OCI-LY7 (cell line): ENCODE measurements around the gene STAMBP. TPM values are rescaled to one million over a fixed set of nuclear protein-coding genes. Genes with fewer than 3 reads are reported as not detected.

Source experiments
- BruUV-seq: library from RNA; stranded (reverse); fragments of 400-500 nt; replicated peaks from 2 replicates; lab custom pipeline; 2021; lab: Mats Ljungman, UMichigan
- CTCF ChIA-PET: fragments of 300-600 bp; sonication (Branson Sonifier 250); formaldehyde crosslinking; loops from one replicate; lab custom pipeline; 2022; ENCODE audit warnings: antibody characterized with exemption; ENCODE audit not compliant: unreplicated experiment; lab: Charles Lee
- POLR2A ChIA-PET: fragments of 300-600 bp; sonication (Branson Sonifier 250); formaldehyde crosslinking; loops from one replicate; lab custom pipeline; 2022; ENCODE audit warnings: antibody characterized with exemption; lab: Charles Lee
- DNase-seq: peaks from one replicate; pipeline ENCODE4 v3.0.0-alpha.2; 2015; ENCODE audit warnings: low spot score
- H2AFZ ChIP-seq: fragments of 200-600 bp; sonication (generic), shearing (Covaris generic); 2 replicates; pipeline ENCODE4 v1.6.1; 2014; ENCODE audit warnings: mild to moderate bottlenecking, antibody characterized with exemption, low read length, moderate library complexity
- H3K27ac ChIP-seq: fragments of 200-600 bp; sonication (generic); 2 replicates; pipeline ENCODE4 v1.5.1; 2014; ENCODE audit warnings: mixed run types, low read depth, mild to moderate bottlenecking, moderate library complexity, low read length, inconsistent platforms; ENCODE audit not compliant: poor library complexity, severe bottlenecking
- H3K36me3 ChIP-seq: fragments of 200-600 bp; sonication (generic); 2 replicates; pipeline ENCODE4 v1.6.1; 2014; ENCODE audit warnings: mild to moderate bottlenecking, antibody characterized with exemption, low read length, moderate library complexity, mixed read lengths; ENCODE audit not compliant: insufficient read depth
- H3K4me1 ChIP-seq: fragments of 200-600 bp; sonication (generic); 2 replicates; pipeline ENCODE4 v1.5.1; 2014; ENCODE audit warnings: mild to moderate bottlenecking, low read length; ENCODE audit not compliant: insufficient read depth, poor library complexity, severe bottlenecking
- H3K4me2 ChIP-seq: fragments of 200-600 bp; sonication (generic); 2 replicates; pipeline ENCODE4 v1.6.1; 2014; ENCODE audit warnings: mild to moderate bottlenecking, low read length
- H3K4me3 ChIP-seq: fragments of 200-600 bp; sonication (generic); 2 replicates; pipeline ENCODE4 v1.5.1; 2014; ENCODE audit warnings: mild to moderate bottlenecking, low read depth, low read length; ENCODE audit not compliant: poor library complexity, severe bottlenecking
- H3K79me2 ChIP-seq: fragments of 200-600 bp; sonication (generic); 2 replicates; pipeline ENCODE4 v1.6.1; 2016; ENCODE audit warnings: low read depth, mild to moderate bottlenecking, low read length, moderate library complexity, mixed read lengths; ENCODE audit not compliant: insufficient read depth
- H3K9me2 ChIP-seq: fragments of 200-600 bp; sonication (generic); 2 replicates; pipeline ENCODE4 v1.6.1; 2016; ENCODE audit warnings: mild to moderate bottlenecking, low read length, mixed read lengths; ENCODE audit not compliant: insufficient read depth
- H3K9me3 ChIP-seq: fragments of 200-600 bp; sonication (generic); 2 replicates; pipeline ENCODE4 v1.6.1; 2014; ENCODE audit warnings: mild to moderate bottlenecking, mixed run types, low read length, mixed read lengths
- H4K20me1 ChIP-seq: fragments of 200-600 bp; sonication (generic); 2 replicates; pipeline ENCODE4 v1.6.1; 2014; ENCODE audit warnings: mild to moderate bottlenecking, antibody characterized with exemption, low read length, moderate library complexity, mixed read lengths; ENCODE audit not compliant: insufficient read depth
- EZH2phosphoT487 ChIP-seq: fragments of 200-600 bp; sonication (generic); IDR thresholded peaks from 2 replicates; pipeline ENCODE4 v1.6.1; 2018; ENCODE audit warnings: low read depth, borderline replicate concordance, mild to moderate bottlenecking, mixed run types, antibody characterized with exemption, low read length, moderate library complexity, mixed read lengths
- intact Hi-C: fragments of 100-400 bp; cut with micrococcal nuclease; formaldehyde crosslinking; loops from one replicate; pipeline ENCODE4 v1.10.0; 2022; ENCODE audit not compliant: unreplicated experiment
- total RNA-seq, 2 experiments: library from RNA; depleted of rRNA in 1 of 2; stranded (reverse); fragments of >200 nt in 1 of 2; shearing (Covaris generic) in 1 of 2; gene quantifications; 2 replicates each; pipeline ENCODE4 v1.2.3, GENCODE V29; 2014 to 2022
- TF ChIP-seq, protein P1 (sequence below): fragments of 200-600 bp; sonication (generic); conservative IDR thresholded peaks from 2 replicates; pipeline ENCODE4 v1.5.1; 2014; ENCODE audit warnings: mild to moderate bottlenecking, antibody characterized with exemption, low read length, moderate library complexity, mixed read lengths

The STAMBP gene
- total RNA-seq, 2 experiments from 2014 or later: 27.2 to 43.7 TPM

DNA sequence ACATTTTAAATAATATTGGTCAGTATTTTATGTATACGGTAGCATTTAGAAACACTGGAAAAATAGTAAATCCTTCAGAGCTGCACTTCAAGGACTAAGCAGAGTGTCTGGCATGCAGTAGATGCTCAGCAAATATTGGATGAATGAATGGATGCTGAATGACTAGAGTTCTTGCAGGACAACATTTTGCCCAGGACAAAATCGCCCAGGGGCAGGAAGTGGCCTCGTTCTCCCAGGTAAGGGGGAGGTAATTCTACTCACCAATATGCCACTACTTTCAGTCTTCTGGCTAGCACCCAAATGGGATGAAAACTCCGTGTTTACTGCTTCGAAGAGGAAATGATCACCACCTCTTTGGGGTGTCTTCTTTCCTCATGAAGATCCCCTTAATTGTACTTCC is 93.9 kb downstream of the STAMBP start:
- Histone ChIP-seq H4K20me1 (no peaks in the 10 kb centered on the region), H3K9me2 (no peaks in the 10 kb centered on the region), H2AFZ (no peak overlapping the region), H3K79me2 (peaks cover 8% of the 10 kb centered on the region), H3K4me1 (peaks cover 21% of the 10 kb centered on the region), H3K36me3 (no peaks in the 10 kb centered on the region), H3K9me3 (peaks cover 10% of the 10 kb centered on the region; the same call in 1 of the 2 replicates), H3K4me2 (no peak overlapping the region), H3K4me3 (no peak overlapping the region), H3K27ac (no peak overlapping the region)
- ChIA-PET CTCF (interaction anchor here (0.6 kb wide), 1 partner anchor 33 kb away, joined by 3 read pairs; no protein-coding TSS in a partner anchor), POLR2A (interaction anchor here (0.7 kb wide), 1 partner anchor 652 kb away, joined by 3 read pairs; no protein-coding TSS in a partner anchor)
- no TSS peak for BruUV-seq
- intact Hi-C loops: no loop called here
- DNase-seq: no peak
- TF ChIP-seq, protein P1, sequence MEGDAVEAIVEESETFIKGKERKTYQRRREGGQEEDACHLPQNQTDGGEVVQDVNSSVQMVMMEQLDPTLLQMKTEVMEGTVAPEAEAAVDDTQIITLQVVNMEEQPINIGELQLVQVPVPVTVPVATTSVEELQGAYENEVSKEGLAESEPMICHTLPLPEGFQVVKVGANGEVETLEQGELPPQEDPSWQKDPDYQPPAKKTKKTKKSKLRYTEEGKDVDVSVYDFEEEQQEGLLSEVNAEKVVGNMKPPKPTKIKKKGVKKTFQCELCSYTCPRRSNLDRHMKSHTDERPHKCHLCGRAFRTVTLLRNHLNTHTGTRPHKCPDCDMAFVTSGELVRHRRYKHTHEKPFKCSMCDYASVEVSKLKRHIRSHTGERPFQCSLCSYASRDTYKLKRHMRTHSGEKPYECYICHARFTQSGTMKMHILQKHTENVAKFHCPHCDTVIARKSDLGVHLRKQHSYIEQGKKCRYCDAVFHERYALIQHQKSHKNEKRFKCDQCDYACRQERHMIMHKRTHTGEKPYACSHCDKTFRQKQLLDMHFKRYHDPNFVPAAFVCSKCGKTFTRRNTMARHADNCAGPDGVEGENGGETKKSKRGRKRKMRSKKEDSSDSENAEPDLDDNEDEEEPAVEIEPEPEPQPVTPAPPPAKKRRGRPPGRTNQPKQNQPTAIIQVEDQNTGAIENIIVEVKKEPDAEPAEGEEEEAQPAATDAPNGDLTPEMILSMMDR: no peak
- no peak for TF ChIP-seq EZH2phosphoT487

Other genes with a start within 250 kb of the STAMBP start
- not detected in 2 replicates for gene NAT8, start 186.5 kb upstream of the STAMBP start, total RNA-seq (2014; rRNA removed; shearing (Covaris generic))
- gene NAT8, start 186.5 kb upstream of the STAMBP start, total RNA-seq (2022): not detected in 2 replicates
- gene TPRKB, start 91.6 kb upstream of the STAMBP start, total RNA-seq (2014; rRNA removed; shearing (Covaris generic)): 25.4 and 29.3 TPM in 2 replicates
- 48.8 and 51.4 TPM in 2 replicates for gene TPRKB, start 91.6 kb upstream of the STAMBP start, total RNA-seq (2022)
- gene DUSP11, start 48.9 kb upstream of the STAMBP start, total RNA-seq (2014; rRNA removed; shearing (Covaris generic)): 33.9 and 40.9 TPM in 2 replicates
- 25.0 and 28.1 TPM in 2 replicates for gene DUSP11, start 48.9 kb upstream of the STAMBP start, total RNA-seq (2022)
- not detected in 2 replicates for gene C2orf78, start 44.8 kb upstream of the STAMBP start, total RNA-seq (2014; rRNA removed; shearing (Covaris generic))
- gene C2orf78, start 44.8 kb upstream of the STAMBP start, total RNA-seq (2022): not detected in 2 replicates
- not detected in 2 replicates for gene ACTG2, start 64.0 kb downstream of the STAMBP start, total RNA-seq (2014; rRNA removed; shearing (Covaris generic))
- gene ACTG2, start 64.0 kb downstream of the STAMBP start, total RNA-seq (2022): not detected in 2 replicates
- gene DGUOK, start 97.9 kb downstream of the STAMBP start, total RNA-seq (2014; rRNA removed; shearing (Covaris generic)): 57.1 and 73.4 TPM in 2 replicates
- 91.8 and 95.8 TPM in 2 replicates for gene DGUOK, start 97.9 kb downstream of the STAMBP start, total RNA-seq (2022)
- gene TET3, start 155.9 kb downstream of the STAMBP start, total RNA-seq (2014; rRNA removed; shearing (Covaris generic)): 11.9 and 14.7 TPM in 2 replicates
- 24.8 and 25.2 TPM in 2 replicates for gene TET3, start 155.9 kb downstream of the STAMBP start, total RNA-seq (2022)